PC-9 (cell line): ENCODE data around the gene SPART. TPM values are rescaled to one million over a fixed set of nuclear protein-coding genes. Genes with fewer than 3 reads are reported as not detected.

Experiments
- BruUV-seq: library from RNA; stranded (reverse); fragments of 400-500 nt; replicated peaks from 2 replicates; lab custom pipeline; 2021; lab: Mats Ljungman, UMichigan
- CTCF ChIA-PET: fragments of 300-600 bp; sonication (Branson Sonifier 250); formaldehyde crosslinking; loops from one replicate; lab custom pipeline; 2022; ENCODE audit warnings: antibody characterized with exemption; lab: Charles Lee
- POLR2A ChIA-PET: fragments of 300-600 bp; sonication (Branson Sonifier 250); formaldehyde crosslinking; loops from one replicate; lab custom pipeline; 2022; ENCODE audit warnings: antibody characterized with exemption; ENCODE audit not compliant: unreplicated experiment; lab: Charles Lee
- DNase-seq, 2 experiments: peaks; one replicate each; pipeline versions ENCODE4 v3.0.0 to v3.0.0-alpha.2; 2015 to 2022; ENCODE audit warnings: mixed read lengths in 1 of 2
- H2AFZ ChIP-seq: fragments of 200-600 bp; sonication (generic); 2 replicates; pipeline ENCODE4 v1.8.1; 2017; ENCODE audit warnings: antibody characterized with exemption
- H3F3A ChIP-seq: fragments of 200-600 bp; sonication (generic); 2 replicates; pipeline ENCODE4 v1.8.1; 2017; ENCODE audit warnings: antibody characterized with exemption, mild to moderate bottlenecking, low read depth; ENCODE audit not compliant: insufficient read depth
- H3K27ac ChIP-seq: fragments of 200-600 bp; sonication (generic); 2 replicates; pipeline ENCODE4 v1.6.1; 2016; ENCODE audit warnings: mixed run types
- H3K27me3 ChIP-seq: fragments of 200-600 bp; sonication (generic); 2 replicates; pipeline ENCODE4 v1.6.1; 2016; ENCODE audit warnings: low read depth, mixed run types; ENCODE audit not compliant: insufficient read depth
- H3K36me3 ChIP-seq: fragments of 200-600 bp; sonication (generic); 2 replicates; pipeline ENCODE4 v1.6.1; 2016; ENCODE audit warnings: low read depth, mixed run types
- H3K4me1 ChIP-seq: fragments of 200-600 bp; sonication (generic); replicated peaks from 2 replicates; pipeline ENCODE4 v1.6.1; 2016; ENCODE audit warnings: mixed run types; ENCODE audit not compliant: insufficient read depth
- H3K4me2 ChIP-seq: fragments of 200-600 bp; sonication (generic); 2 replicates; pipeline ENCODE4 v1.6.1; 2017; ENCODE audit warnings: mixed run types
- H3K4me3 ChIP-seq: fragments of 200-600 bp; sonication (generic); 2 replicates; pipeline ENCODE4 v1.6.1; 2016; ENCODE audit warnings: mixed run types
- H3K79me2 ChIP-seq: fragments of 200-600 bp; sonication (generic); 2 replicates; pipeline ENCODE4 v1.6.1; 2017; ENCODE audit warnings: low read depth, mixed run types
- H3K9me2 ChIP-seq: fragments of 200-600 bp; sonication (generic); 2 replicates; pipeline ENCODE4 v1.8.1; 2017; ENCODE audit warnings: mild to moderate bottlenecking; ENCODE audit not compliant: insufficient read depth
- H3K9me3 ChIP-seq: fragments of 200-600 bp; sonication (generic); 2 replicates; pipeline ENCODE4 v1.8.1; 2016; ENCODE audit warnings: low read depth; ENCODE audit not compliant: insufficient read depth
- H4K20me1 ChIP-seq: fragments of 200-600 bp; sonication (generic); 2 replicates; pipeline ENCODE4 v1.8.1; 2017; ENCODE audit not compliant: insufficient read depth
- EZH2 ChIP-seq: fragments of 200-600 bp; sonication (generic); IDR thresholded peaks from 2 replicates; pipeline ENCODE4 v1.8.0; 2017; ENCODE audit warnings: antibody characterized with exemption, low read depth
- intact Hi-C: fragments of 100-400 bp; cut with micrococcal nuclease; formaldehyde crosslinking; loops from one replicate; pipeline ENCODE4 v1.10.0; 2022; ENCODE audit not compliant: unreplicated experiment
- total RNA-seq: library from RNA; stranded (reverse); gene quantifications from 2 replicates; pipeline ENCODE4 v1.2.3, GENCODE V29; 2021
- TF ChIP-seq, protein P1 (sequence below): fragments of 200-600 bp; sonication (generic); conservative IDR thresholded peaks from 2 replicates; pipeline ENCODE4 v1.6.1; 2017; ENCODE audit warnings: mixed run types, antibody characterized with exemption, mild to moderate bottlenecking, moderate library complexity

Gene SPART
- total RNA-seq, 1 experiment from 2014 or later: 51.4 TPM

DNA sequence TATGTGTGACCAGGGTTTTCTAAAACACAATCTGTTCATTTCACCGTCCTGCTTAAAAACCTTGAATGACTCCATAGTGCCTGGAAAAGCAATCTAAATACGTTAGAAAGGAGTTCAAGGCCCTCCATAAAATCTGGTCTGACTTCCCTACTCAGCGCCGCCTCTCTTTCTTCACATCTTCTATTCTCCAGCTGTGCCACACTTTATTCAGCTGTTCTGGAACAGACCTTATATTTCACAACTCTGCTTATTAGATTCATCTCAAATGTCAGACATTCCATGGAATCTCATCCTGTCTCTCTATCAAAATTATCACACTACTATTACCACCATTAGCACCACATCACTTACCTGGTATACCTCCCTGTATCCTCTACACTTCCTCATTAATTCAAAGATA is 19.8 kb upstream of the SPART start:
- TF ChIP-seq, protein P1, sequence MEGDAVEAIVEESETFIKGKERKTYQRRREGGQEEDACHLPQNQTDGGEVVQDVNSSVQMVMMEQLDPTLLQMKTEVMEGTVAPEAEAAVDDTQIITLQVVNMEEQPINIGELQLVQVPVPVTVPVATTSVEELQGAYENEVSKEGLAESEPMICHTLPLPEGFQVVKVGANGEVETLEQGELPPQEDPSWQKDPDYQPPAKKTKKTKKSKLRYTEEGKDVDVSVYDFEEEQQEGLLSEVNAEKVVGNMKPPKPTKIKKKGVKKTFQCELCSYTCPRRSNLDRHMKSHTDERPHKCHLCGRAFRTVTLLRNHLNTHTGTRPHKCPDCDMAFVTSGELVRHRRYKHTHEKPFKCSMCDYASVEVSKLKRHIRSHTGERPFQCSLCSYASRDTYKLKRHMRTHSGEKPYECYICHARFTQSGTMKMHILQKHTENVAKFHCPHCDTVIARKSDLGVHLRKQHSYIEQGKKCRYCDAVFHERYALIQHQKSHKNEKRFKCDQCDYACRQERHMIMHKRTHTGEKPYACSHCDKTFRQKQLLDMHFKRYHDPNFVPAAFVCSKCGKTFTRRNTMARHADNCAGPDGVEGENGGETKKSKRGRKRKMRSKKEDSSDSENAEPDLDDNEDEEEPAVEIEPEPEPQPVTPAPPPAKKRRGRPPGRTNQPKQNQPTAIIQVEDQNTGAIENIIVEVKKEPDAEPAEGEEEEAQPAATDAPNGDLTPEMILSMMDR: no peak
- TF ChIP-seq EZH2: no peak
- BruUV-seq: no TSS peak
- Histone ChIP-seq H3K9me2 (no peaks in the 10 kb centered on the region), H3F3A (peaks cover 9% of the 10 kb centered on the region; the same call in 1 of the 2 replicates), H3K27ac (no peak overlapping the region), H2AFZ (no peak overlapping the region), H3K4me3 (no peak overlapping the region), H3K27me3 (no peaks in the 10 kb centered on the region), H3K9me3 (no peaks in the 10 kb centered on the region), H4K20me1 (no peaks in the 10 kb centered on the region), H3K36me3 (no peaks in the 10 kb centered on the region), H3K4me2 (no peak overlapping the region), H3K79me2 (no peaks in the 10 kb centered on the region), H3K4me1 (peaks cover 8% of the 10 kb centered on the region)
- ChIA-PET POLR2A (no interaction called here), CTCF (no interaction called here)
- intact Hi-C loops: no loop called here
- no peak for DNase-seq

DNA sequence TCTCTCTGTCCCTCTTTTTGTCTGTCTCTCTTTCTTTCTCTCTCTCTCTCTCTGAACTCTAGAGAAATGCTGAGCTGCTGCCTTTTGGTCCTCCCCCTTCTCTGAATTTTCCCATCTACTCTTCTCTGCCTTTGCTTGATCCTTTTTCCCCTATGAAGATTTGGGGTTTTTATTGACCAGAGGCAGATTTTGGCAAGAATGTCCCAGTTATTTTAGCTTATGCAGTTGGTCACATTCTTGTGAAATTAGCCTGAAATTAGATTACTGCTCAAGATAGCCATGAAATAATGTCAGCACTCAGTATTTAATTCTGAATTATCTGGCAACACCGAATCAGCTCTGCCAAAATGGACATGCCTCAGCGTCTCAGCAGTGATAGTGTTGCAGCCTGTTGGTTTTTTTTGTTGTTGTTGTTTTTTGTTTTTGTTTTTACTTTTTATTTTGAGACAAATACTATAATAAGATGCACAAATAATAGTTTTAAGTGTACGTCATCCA is 17.2 kb upstream of the SPART start:
- Histone ChIP-seq H3F3A (peaks cover 9% of the 10 kb centered on the region; the same call in 1 of the 2 replicates), H3K27ac (no peak overlapping the region), H3K27me3 (no peaks in the 10 kb centered on the region), H3K4me2 (no peak overlapping the region), H3K9me2 (no peaks in the 10 kb centered on the region), H3K79me2 (no peaks in the 10 kb centered on the region), H3K36me3 (no peaks in the 10 kb centered on the region), H2AFZ (no peak overlapping the region), H4K20me1 (no peaks in the 10 kb centered on the region), H3K4me1 (peaks cover 8% of the 10 kb centered on the region), H3K9me3 (no peaks in the 10 kb centered on the region), H3K4me3 (no peak overlapping the region)
- ChIA-PET POLR2A (no interaction called here), CTCF (no interaction called here)
- DNase-seq: no peak
- BruUV-seq: no TSS peak
- intact Hi-C loops: no loop called here
- no peak for TF ChIP-seq EZH2
- TF ChIP-seq, protein P1: no peak

DNA sequence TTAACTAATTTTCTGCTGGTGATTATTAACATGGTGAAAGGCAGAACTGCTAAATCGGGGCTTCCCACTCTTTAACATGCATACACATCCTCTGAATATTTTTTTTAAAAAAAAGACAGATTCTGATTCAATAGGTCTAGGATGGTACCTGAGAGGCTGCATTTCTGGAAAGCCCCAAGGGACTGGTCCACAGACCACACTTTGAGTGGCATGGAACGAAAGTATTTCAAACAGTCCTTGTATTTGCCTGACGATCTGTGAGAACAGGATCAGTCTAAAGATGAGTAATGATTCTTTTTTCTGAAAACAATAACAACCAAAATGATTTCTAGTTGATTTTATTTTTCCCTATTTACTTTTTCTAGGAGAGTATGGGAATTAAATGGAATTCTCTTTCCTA is 16.7 kb upstream of the SPART start:
- intact Hi-C loops: no loop called here
- ChIA-PET POLR2A (no interaction called here), CTCF (no interaction called here)
- H3K4me1 ChIP-seq: peaks cover 8% of the 10 kb centered on the region
- TF ChIP-seq, protein P1: no peak
- TF ChIP-seq EZH2: no peak
- H3K27ac ChIP-seq: no peak overlapping the region
- H2AFZ ChIP-seq: no peak overlapping the region
- no peaks in the 10 kb centered on the region for H3K9me2 ChIP-seq
- no peaks in the 10 kb centered on the region for H3K9me3 ChIP-seq
- no peaks in the 10 kb centered on the region for H3K79me2 ChIP-seq
- no TSS peak for BruUV-seq
- no peak for DNase-seq
- no peaks in the 10 kb centered on the region for H4K20me1 ChIP-seq
- H3K36me3 ChIP-seq: no peaks in the 10 kb centered on the region
- no peak overlapping the region for H3K4me3 ChIP-seq
- H3K27me3 ChIP-seq: no peaks in the 10 kb centered on the region
- peak overlapping the region; percentile 5; the same call in 1 of the 2 replicates for H3K4me2 ChIP-seq
- H3F3A ChIP-seq: peaks cover 9% of the 10 kb centered on the region; the same call in 1 of the 2 replicates
